ENCODE measurements around the gene FCGR1A. TPM values are rescaled to one million over a fixed set of nuclear protein-coding genes. Genes with fewer than 3 reads are reported as not detected.
"Not testable (repeated sequence)": the region's sequence is repeated elsewhere in the genome, so short reads cannot be mapped to it uniquely, and the experiment has no call there.

Gene FCGR1A
- total RNA-seq, 1 experiment from 2014 or later, result not detected

DNA sequence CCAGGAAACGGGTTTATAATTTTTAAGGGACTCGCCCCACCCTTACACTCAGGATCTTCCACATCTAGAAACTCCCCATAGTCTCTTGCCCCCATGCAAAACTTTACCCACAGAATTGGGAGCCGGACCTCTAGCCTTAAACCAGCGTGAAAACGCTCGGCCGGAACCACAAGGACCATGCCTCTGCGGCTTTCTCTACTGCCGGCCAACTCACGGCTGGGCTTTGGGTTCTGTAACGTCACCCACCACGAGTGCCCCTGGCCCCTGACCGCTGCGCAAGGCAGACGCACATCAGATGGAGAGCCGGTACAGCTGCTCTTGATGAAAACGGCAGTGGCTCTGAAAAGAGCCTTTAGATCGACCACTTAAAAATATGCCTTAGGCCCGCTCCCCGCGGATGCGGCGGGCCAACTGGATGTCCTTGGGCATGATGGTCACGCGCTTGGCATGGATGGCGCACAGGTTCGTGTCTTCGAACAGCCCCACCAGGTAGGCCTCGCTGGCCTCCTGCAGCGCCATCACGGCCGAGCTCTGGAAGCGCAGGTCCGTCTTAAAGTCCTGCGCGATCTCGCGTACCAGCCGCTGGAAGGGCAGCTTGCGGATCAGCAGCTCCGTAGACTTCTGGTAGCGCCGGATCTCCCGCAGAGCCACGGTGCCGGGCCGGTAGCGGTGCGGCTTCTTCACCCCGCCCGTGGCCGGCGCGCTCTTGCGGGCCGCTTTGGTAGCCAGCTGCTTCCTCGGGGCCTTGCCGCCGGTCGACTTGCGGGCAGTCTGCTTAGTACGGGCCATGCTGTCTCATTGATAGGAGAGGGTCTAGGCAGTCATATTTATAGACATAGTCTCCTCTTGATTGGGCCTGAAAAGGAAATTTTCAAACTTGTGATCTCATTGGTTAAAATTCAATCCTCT is 30.7 kb downstream of the FCGR1A start:
- peak overlapping the region; percentile 60 for H3K4me2 ChIP-seq (ENCODE audit: low read length)
- intact Hi-C loops (cut with micrococcal nuclease), result not testable (repeated sequence)

GRCh38 chr1:149820387-149820786 is 37.9 kb downstream of the FCGR1A start:
- BruUV-seq (replicated peaks); H3K4me2 ChIP-seq (ENCODE audit: low read length); H3K27ac ChIP-seq (ENCODE audit: low read depth, low read length); RAD21 ChIA-PET (ENCODE audit: low non-redundant PET in 1 of 2, low total read pairs in 2 of 2, uncharacterized antibody in 2 of 2, unreplicated experiment in 2 of 2); H3K9ac ChIP-seq (ENCODE audit: low read length); H3K4me1 ChIP-seq (ENCODE audit: control insufficient read depth in 1 of 2, insufficient read depth in 2 of 2, low read length in 2 of 2); H3K36me3 ChIP-seq (ENCODE audit: control insufficient read depth in 1 of 2, insufficient read depth in 2 of 2, low read length in 2 of 2); H3K9me3 ChIP-seq (ENCODE audit: control insufficient read depth in 1 of 2, insufficient read depth in 1 of 2, low read depth in 1 of 2, low read length in 2 of 2); H4K20me1 ChIP-seq (ENCODE audit: insufficient read depth); H2AFZ ChIP-seq (ENCODE audit: low read depth, low read length, poor library complexity, severe bottlenecking); CTCF ChIA-PET; ATAC-seq; H3K27me3 ChIP-seq (ENCODE audit: insufficient read depth, low read length); DNase-seq (ENCODE audit: low read depth, low spot score); H3K9me2 ChIP-seq (ENCODE audit: insufficient read depth); intact Hi-C loops (cut with micrococcal nuclease); H3K79me2 ChIP-seq (ENCODE audit: insufficient read depth, low read length); H3K4me3 ChIP-seq (replicated peaks in 1 of 2; ENCODE audit: low read depth in 1 of 2, low read length in 2 of 2); POLR2A ChIA-PET: not testable (repeated sequence)

More for the DNA sequence above, 30.7 kb downstream of the FCGR1A start:
- H3K27me3 ChIP-seq (ENCODE audit: insufficient read depth, low read length); H3K9me3 ChIP-seq (ENCODE audit: control insufficient read depth in 1 of 2, insufficient read depth in 1 of 2, low read depth in 1 of 2, low read length in 2 of 2); POLR2A ChIA-PET; H4K20me1 ChIP-seq (ENCODE audit: insufficient read depth); H3K36me3 ChIP-seq (ENCODE audit: control insufficient read depth in 1 of 2, insufficient read depth in 2 of 2, low read length in 2 of 2); CTCF ChIA-PET; H3K9me2 ChIP-seq (ENCODE audit: insufficient read depth); RAD21 ChIA-PET (ENCODE audit: low non-redundant PET in 1 of 2, low total read pairs in 2 of 2, uncharacterized antibody in 2 of 2, unreplicated experiment in 2 of 2); H3K79me2 ChIP-seq (ENCODE audit: insufficient read depth, low read length); H2AFZ ChIP-seq (ENCODE audit: low read depth, low read length, poor library complexity, severe bottlenecking): not testable (repeated sequence)
- ATAC-seq (peak; percentile 45), DNase-seq (ENCODE audit: low read depth, low spot score) (peak; percentile 75)
- Histone ChIP-seq H3K4me3 (replicated peaks in 1 of 2; ENCODE audit: low read depth in 1 of 2, low read length in 2 of 2) (peak overlapping the region; percentile 41 to 50), H3K9ac (ENCODE audit: low read length) (peak overlapping the region; percentile 65), H3K4me1 (ENCODE audit: control insufficient read depth in 1 of 2, insufficient read depth in 2 of 2, low read length in 2 of 2) (peaks cover 0 to 12% of the 10 kb centered on the region in 2 experiments; a peak in 2 of 4 replicates), H3K27ac (ENCODE audit: low read depth, low read length) (peak overlapping the region; percentile 81)
- TF ChIP-seq SIN3A (IDR thresholded peaks at IDR 0.05; ENCODE audit: low read depth) (peak; percentile 82), POLR2A (IDR thresholded peaks at IDR 0.05; ENCODE audit: borderline replicate concordance, extremely low read depth, insufficient read depth, insufficient read length) (peak; percentile 88), ZFX (IDR thresholded peaks at IDR 0.05) (peak; percentile 57), RAD21 (IDR thresholded peaks at IDR 0.05; ENCODE audit: low read depth) (peak; percentile 9; the same call in 1 of the 2 replicates), POLR2AphosphoS5 (IDR thresholded peaks at IDR 0.05; ENCODE audit: low read depth, low read length) (peak; percentile 80), SRF (IDR thresholded peaks at IDR 0.05; ENCODE audit: low read depth) (peak; percentile 62; the same call in 1 of the 2 replicates)
- TF ChIP-seq, protein P1, sequence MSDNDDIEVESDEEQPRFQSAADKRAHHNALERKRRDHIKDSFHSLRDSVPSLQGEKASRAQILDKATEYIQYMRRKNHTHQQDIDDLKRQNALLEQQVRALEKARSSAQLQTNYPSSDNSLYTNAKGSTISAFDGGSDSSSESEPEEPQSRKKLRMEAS (IDR thresholded peaks at IDR 0.05), result peak; percentile 55
- TSS peak; percentile 99 for BruUV-seq (replicated peaks)

DNA sequence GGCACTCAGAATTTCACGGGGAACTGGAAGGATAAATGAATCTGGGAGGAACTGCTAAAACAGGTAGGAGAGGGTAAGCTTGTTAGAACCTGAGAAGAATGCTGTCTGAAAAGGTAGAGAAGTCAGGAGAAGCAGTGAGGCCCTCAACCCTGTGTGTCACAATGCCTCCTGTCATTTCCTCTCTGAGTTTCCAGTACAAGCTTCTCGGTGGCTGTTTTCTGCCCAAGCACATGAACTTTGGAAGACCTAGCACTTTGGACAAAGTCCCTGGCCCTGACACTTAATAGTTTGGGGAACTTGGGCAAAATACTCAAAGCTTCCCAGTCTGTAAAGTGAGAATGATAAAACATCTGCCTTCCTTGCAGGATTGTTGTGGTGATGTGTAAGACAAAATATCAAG is 44.1 kb downstream of the FCGR1A start:
- H3K79me2 ChIP-seq (ENCODE audit: insufficient read depth, low read length); H3K27me3 ChIP-seq (ENCODE audit: insufficient read depth, low read length); DNase-seq (ENCODE audit: low read depth, low spot score); H4K20me1 ChIP-seq (ENCODE audit: insufficient read depth); H3K4me3 ChIP-seq (replicated peaks in 1 of 2; ENCODE audit: low read depth in 1 of 2, low read length in 2 of 2); H3K36me3 ChIP-seq (ENCODE audit: control insufficient read depth in 1 of 2, insufficient read depth in 2 of 2, low read length in 2 of 2); H3K9me3 ChIP-seq (ENCODE audit: control insufficient read depth in 1 of 2, insufficient read depth in 1 of 2, low read depth in 1 of 2, low read length in 2 of 2); H3K4me1 ChIP-seq (ENCODE audit: control insufficient read depth in 1 of 2, insufficient read depth in 2 of 2, low read length in 2 of 2); RAD21 ChIA-PET (ENCODE audit: low non-redundant PET in 1 of 2, low total read pairs in 2 of 2, uncharacterized antibody in 2 of 2, unreplicated experiment in 2 of 2); H3K9me2 ChIP-seq (ENCODE audit: insufficient read depth); intact Hi-C loops (cut with micrococcal nuclease); H3K9ac ChIP-seq (ENCODE audit: low read length); ATAC-seq; BruUV-seq (replicated peaks); H3K27ac ChIP-seq (ENCODE audit: low read depth, low read length); CTCF ChIA-PET; POLR2A ChIA-PET; H3K4me2 ChIP-seq (ENCODE audit: low read length); H2AFZ ChIP-seq (ENCODE audit: low read depth, low read length, poor library complexity, severe bottlenecking): not testable (repeated sequence)

DNA sequence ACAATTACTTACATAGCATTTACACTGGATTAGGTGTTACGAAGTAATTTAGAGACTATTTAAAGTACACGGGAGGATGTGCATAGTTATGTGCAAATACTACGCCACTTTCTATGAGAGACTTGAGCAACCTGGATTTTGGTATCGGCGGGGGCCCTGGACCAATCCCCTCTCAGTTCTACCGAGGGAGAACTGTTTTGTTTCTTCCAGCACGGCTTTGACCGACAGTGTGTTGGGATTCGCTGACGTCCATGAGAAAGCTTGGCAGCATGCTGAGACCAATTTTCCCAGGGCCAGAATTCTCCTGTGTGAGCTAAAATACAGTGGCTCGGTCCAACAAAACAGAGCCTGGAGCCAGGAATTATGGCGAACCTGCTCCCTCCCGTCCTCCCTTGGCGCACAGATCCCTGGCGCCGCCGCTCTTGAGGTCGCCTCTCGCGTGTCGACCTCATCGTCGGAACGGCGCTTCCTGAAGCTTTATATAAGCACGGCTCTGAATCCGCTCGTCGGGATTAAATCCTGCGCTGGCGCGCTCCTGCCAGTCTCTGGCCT is 49.3 kb downstream of the FCGR1A start:
- H3K27ac ChIP-seq (ENCODE audit: low read depth, low read length); RAD21 ChIA-PET (ENCODE audit: low non-redundant PET in 1 of 2, low total read pairs in 2 of 2, uncharacterized antibody in 2 of 2, unreplicated experiment in 2 of 2); intact Hi-C loops (cut with micrococcal nuclease); H3K9ac ChIP-seq (ENCODE audit: low read length); H3K4me1 ChIP-seq (ENCODE audit: control insufficient read depth in 1 of 2, insufficient read depth in 2 of 2, low read length in 2 of 2); H3K27me3 ChIP-seq (ENCODE audit: insufficient read depth, low read length); H3K9me3 ChIP-seq (ENCODE audit: control insufficient read depth in 1 of 2, insufficient read depth in 1 of 2, low read depth in 1 of 2, low read length in 2 of 2); H3K4me2 ChIP-seq (ENCODE audit: low read length); H3K36me3 ChIP-seq (ENCODE audit: control insufficient read depth in 1 of 2, insufficient read depth in 2 of 2, low read length in 2 of 2); H2AFZ ChIP-seq (ENCODE audit: low read depth, low read length, poor library complexity, severe bottlenecking); H3K9me2 ChIP-seq (ENCODE audit: insufficient read depth); DNase-seq (ENCODE audit: low read depth, low spot score); H3K4me3 ChIP-seq (replicated peaks in 1 of 2; ENCODE audit: low read depth in 1 of 2, low read length in 2 of 2); POLR2A ChIA-PET; CTCF ChIA-PET; H3K79me2 ChIP-seq (ENCODE audit: insufficient read depth, low read length); H4K20me1 ChIP-seq (ENCODE audit: insufficient read depth): not testable (repeated sequence)
- ATAC-seq, result peak; percentile 36
- BruUV-seq (replicated peaks), result TSS peak; percentile 91

Measured in HCT116 (cell line).